ENCODE data around the gene KIFAP3.

Gene KIFAP3

DNA sequence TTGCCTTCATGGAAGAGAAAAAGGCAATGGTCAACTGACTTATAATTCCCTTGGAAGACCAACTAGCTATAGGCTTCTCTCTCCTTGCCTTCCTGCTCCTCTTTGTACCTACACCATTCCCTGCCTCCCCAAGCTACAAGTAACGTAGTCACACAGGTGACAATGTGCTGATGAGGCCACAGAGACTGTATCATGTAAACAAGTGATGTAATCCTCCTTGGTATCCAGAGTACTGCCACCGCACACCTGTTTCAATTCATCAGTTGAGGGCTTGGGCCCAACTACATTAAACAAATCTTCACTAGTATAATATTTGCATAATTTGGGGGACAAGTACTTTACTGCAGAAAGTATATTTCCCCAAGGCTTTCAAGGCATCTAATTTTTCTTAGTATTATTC is 104.4 kb downstream of the KIFAP3 start:
- no peak for DNase-seq

DNA sequence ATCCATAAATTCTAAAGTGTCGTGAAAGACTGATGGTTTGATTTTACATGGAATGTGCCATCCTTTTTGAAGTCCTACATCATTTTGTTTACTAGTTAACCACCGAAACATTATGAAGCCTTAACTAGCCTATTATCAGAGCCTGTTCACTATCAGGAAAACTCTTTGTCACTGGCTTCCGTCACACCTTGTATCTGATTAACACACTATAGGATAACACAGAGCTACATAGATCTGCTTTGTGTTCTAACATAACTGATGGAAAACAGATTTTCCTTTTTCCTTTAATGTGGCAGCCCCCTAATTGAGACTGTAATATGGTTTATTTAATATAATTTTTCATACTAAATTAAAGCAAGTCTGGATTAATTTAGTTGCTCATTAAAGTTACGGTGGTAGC is 106.3 kb downstream of the KIFAP3 start:
- no peak for DNase-seq

DNA sequence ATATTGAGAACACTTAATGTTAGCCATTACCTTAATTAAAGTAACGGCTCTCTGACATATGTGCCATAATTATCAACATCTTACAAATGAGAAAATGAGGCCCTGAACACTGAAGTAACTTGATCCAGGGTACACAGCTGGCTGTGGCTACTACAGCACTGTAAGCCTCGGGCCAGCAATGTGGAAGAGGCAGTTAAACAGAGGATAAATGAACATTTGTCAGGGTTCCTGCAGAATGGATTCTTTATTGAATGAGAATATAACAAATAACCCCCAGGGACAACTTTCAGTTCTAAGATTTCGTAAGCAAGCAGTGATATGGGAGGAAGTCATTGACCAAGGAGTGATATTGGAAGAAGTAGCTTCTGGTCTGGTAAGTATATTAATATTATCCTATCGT is 110.3 kb downstream of the KIFAP3 start:
- DNase-seq = no peak

DNA sequence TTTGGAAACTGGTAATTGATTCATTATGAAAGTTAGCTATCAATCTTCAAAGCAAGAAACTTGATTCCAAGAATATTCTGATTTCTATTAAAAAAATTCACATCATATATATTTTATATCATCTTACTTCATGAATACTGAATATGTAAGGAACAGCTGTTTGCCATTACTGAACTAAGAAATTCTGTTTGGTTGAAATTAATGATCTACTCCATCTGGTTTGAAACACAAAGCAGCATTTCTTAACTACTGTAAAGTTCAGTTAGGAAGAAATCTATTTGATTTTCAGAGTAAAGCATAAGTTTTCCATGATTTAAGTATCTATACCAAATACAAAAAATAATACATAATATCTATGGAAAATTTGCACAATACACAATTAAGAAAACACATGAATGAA is 114.8 kb downstream of the KIFAP3 start:
- DNase-seq = no peak

DNA sequence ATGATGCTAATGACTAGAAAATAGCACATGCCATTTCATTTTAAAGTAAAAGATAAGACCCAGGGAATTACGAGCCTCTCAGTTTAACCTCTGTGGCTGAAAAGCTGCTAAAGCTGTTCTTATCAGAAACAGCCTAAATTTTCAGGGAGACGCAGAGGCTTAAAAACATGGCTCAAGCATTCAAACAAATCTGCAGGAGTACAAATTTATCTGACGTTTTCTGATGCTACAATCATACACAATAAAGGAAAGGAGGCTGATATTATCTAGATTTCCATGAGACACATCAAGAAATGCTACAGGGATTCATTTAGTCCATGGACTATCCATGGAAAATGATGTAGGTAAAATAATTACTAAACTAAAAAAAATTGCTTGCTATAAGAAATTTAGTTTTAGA is 115.5 kb downstream of the KIFAP3 start:
- DNase-seq = no peak

DNA sequence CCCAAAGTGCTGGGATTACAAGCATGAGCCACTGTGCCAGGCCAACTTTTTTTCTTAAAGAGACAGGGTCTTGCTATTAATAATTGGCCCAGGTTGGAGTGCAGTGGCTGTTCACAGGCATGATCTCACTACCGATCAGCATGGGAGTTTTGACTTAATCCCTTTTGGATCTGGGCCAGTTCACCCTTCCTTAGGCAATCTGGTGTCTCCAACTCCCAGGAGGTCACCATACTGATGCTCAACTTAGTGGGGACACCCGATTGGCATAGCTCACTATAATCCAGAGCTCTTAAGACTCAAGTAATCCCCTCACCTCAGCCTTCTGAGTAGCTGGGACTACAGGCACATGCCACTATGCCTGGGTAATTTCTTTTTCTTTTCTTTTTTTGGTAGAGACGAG is 116.6 kb downstream of the KIFAP3 start:
- DNase-seq = no peak

DNA sequence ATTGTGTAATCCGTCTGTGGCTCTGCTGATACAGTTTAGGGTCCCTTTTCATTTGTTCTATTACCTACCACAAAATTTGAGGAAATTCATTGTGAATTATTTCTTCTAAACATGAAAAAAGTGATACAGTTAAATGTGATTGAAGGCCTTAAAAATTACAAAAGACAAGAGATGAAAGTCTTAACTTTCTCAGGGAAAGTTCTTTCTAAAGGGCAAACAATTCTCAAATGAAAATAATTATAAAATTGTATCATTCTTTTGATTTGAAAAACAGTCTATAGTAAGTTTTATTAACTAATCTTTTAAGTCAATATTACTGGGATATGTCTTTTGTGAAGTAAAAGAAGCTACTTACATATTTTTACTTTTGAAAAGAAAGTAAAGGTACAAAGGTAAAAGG is 123.4 kb downstream of the KIFAP3 start:
- DNase-seq = no peak

DNA sequence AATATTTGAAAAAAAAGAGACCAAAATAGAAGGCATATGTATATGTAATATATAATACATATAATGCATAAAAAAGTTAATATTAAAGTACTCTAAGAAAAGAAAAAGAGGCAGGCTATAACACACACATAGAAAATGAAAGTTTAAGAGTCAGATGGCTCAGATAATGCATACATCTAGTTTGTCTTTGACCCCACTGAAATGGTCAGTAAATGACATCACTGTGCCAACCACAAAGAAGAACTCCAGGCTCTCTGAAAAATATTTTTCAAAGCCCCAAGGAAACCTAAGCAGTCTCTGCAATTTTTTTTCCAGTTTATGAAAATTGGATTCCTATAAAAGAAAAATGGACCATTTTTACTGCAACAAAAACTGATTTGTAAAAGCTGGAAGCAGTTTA is 125.4 kb downstream of the KIFAP3 start:
- no peak for DNase-seq

DNA sequence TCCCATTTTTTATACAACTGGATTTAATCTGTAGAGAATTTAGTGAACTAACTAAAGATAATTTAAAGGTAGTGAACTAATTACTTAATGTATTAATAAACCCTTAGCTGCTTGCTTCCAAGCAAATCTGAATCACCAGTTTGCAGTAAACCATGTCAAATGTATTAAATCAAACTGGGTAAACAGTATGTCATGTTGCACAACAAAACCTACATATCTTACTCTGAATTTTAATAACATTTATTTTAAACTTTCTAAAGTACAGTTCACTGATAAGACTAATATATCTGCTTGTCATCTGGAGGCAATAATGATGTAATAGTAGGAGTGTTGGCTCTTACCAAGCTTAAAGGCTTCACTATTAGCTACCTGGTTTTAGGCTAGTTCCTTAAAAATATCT is 128.3 kb downstream of the KIFAP3 start:
- DNase-seq = no peak

DNA sequence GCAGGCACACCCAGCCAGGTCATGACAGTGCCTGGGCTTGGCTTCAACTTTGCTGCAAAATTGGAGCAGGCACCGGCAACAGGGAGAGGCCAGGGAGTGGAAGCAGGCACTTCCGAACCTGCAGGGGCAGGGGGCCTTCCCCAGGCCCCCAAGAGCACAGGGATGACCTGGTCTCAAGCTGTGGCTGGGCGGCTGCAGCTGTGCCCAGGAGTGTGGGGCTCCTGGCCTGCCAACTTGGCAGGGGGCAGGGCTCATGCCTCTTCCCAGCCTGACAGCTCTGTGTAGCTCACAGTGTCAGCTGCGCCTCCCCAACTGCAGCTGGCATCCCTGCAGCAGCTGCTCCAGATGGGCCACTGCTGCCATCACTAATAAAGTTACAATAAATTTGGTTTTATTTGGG is 129.3 kb downstream of the KIFAP3 start:
- no peak for DNase-seq

DNA sequence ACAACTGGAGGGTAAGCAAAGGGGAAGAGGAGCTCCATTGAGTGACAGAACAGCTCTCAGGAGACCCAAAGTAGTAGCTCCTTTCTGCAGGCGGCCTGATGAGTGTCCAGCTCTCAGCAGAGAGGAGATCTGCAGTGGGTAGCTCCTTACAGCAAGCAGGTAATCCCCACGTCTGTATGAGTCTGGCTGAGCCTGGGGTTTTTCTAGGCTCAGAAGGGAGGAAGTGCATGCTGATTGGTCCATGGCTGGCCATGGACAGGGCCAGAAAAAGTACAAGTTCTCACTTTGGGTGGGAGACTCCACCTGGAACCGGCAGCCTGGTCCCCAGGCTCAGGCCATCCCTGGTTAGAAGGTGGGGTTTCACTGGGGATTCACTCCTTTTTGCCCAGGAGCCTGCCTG is 129.9 kb downstream of the KIFAP3 start:
- no peak for DNase-seq

DNA sequence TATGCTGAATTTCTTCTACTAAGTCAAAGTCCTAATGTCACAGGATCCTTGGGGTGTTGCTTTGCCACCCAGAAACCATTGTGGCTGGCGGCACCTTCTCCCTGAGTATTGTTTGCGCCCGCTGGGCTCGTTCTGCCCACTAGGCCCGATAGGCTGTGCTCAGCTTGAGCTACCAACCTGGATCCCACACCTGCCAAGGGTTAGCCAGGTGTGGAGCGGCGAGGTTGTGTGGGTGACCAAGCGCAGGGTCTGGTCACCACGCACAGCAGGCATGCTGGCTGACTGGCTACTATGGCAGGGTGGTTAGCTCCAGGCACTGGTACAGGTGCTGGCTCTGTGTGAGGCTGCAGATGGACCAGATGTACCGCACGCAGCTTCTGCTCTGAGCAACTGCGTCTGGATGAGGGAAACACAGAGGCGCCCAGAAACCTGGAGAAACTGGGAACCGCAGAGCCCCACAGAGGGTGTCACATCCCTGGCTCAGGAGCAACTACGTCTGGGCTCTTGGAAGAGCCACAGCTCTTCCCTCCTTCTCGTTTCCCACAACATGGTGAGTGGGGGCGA is 130.4 kb downstream of the KIFAP3 start:
- no peak for DNase-seq

DNA sequence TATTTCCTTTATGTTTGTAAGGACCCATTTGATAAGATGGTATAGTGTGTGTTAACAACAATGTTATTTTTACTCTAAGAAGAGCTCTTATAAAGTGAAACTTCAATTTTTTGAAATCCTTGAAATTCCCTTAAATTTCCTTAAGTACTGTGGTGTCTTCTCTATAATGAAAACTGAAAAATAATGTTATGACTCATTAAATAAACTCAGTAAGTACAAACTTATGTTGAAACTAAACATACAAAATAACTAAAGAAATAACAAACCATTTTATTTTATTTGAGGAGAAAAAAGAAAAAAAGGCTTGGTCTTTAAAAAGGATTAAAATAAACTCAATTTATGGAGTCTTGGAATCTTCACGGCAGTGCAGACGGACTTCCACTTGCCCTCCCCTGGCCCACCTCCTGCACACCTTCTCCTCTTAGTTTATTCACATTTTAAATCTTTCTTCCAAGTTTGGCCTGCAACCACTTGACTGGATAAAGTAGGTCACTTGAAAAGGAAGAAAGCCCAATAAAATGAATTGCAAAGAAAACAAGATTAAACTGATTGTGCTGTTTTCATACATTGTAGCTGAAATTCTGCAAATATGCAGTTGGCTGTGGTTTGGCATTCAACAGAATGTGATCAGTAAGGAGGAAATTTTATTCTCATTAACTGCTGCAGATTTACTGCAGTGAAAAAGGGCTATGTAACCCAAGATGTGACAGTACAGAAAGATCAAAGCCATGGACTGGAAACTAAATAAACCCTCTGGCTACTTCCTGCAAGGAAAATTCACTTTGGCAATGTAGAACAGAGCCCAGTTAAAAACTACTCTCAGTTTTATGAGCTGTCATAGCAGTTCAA is 132.3 kb downstream of the KIFAP3 start:
- DNase-seq = no peak

DNA sequence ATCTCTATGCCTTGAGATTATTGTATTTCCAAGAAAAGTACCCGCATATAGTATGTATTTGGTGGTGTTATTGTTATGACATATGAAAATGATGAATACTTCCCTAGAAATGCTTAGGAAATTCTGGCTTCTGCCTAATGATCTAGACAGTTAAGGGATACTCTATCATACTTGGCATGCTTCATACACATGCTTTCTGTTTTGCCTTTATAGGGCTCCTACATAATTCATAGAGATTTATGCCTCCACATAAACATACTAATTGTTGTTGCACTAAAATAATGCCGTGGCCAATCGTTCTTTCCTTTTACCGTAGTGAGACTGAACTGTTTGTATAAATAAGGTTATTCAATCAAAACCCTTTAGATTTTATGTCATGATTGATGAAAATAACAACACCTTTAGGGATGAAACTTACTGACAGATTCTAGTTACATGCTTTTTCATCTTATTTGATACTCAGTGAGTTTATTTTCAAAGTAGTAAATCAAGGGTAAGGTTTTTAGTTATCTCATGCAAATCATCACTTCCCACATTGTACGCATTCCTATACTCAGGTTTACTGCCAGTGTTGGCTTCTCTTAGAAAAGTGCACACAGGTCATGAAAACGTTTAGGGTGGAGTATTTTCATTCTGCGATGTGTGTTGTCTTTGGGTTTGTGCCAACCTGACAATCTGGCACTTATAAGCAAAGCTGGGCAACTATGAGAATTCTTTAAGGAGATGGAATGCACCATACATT is 140.3 kb downstream of the KIFAP3 start:
- DNase-seq = no peak

DNA sequence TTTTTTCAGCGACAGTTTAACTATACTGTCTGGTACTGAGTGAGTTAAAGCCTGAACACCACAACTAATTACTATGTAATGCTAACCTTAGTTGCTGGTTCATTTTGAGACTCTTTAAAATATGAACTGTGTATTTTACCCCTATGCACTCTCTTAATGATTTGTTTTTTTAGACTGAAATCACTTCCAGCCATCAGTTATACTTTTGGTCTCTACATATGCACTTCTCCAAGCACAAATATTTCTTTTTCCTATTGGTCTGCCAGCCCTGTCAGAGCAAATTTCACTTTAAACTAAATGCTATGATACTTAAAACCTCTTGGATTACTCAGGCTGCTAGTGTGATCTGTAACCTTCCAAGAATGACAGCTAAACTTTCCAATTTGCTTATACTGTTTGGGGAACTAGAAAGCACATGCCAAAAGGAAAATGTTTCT is 142.7 kb downstream of the KIFAP3 start:
- no peak for DNase-seq

DNA sequence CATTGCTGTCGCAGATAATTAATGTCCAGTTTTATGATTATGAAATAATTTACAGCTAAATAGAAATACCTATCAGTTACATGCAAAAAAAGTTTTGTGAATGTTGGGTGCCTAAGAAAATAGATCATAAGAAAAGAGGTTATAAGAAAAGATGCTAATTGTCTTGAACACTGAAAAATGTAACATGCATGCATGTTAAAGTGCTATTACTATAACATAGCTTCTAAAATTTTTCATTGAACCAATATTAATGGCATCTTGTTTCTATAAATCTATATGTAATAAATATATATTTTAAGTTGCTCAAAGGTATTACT is 145.3 kb downstream of the KIFAP3 start:
- DNase-seq = no peak

DNA sequence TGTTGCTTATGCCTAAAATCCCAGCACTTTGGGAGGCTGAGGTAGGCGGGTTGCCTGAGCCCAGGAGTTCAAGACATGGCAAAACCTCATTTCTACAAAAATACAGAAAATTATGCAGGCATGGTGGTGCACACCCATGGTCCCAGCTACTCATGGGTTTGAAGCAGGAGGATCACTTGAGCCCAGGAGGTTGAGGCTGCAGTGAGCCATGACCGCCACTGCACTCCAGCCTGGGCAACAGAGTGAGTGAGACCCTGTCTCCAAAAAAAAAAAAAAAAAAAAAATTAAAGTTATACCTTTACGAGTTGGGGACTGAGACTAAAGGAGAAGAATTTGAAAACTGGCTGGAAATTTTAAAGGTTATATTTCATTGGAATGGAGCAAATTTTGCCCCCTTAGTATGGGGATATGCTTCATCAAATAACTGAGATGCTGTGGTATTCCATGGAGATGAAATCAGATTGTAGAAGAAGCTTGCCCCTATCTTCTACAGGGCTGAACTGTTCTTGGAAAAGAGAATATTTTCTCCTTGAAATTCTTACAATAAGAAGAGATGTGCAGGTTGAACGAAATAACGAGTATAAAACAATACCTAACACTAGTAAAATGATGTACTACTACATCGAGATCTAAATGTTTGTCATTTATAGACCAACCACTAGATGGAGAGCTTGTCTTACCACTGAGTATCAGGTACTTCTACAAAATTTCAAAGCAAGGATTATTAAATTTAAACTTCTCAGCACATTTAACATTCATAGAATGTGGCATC is 145.9 kb downstream of the KIFAP3 start:
- DNase-seq = no peak

DNA sequence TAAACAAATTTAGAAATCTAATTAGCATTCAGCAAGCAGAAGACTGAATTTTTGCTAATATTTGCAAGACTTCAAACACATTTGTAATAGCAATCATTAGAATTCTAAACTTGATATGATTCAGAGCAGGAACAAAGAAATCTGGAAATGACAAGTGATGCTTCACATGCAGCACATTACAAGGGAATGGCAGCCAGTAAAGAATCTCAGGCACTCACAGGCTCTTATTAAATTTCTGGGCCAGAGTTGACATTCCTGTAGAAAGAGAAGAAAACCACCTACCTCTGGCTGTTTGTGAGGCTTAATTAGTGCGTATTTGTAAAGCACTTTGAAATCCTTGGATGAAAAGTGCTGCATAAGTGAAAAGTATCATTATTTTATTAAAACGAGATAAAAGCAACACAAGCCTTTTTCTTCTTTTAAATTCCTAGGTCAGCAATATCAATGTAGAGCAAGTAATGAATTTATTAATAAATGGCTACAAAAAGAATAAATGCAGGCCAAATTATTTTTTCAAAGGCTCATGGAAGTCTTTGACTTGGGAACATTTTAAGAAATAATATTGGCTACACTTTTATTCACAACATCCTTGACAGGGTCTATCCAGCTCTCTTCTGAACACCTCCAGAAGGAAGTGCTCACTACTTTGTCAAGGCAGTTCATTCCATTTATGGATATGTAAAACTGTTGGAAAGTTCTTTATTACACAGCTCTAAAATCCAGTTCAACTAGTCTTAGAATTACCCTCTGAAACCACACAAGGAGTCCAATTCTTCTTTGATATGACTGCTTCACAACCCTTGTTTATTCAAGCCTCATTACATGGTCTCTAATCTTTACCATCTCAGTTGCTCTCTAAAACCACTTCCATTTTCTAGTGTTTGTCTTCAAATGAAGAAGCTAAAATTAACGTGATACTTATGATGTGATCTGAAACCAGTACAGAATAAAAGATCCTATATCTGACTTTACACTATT is 148.7 kb downstream of the KIFAP3 start:
- DNase-seq = no peak

DNA sequence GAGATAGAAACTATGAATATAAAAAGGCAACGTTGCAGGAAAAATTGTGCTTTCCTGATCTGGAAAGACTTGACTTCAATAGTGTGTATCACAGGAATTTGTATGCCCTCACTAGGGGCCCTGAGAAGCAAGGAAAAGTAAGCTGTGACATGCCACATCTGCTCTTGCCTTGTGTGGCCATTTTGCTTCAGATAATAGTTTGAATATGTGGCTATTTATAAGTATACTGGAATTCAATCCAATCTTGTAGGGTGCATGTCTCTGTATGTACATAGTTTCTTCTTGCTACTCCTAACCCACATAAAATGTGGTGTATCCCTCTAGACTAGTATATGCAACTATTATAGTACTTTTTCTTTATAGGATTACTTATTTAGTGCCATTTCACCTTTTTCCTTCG is 149.7 kb downstream of the KIFAP3 start:
- DNase-seq = no peak

DNA sequence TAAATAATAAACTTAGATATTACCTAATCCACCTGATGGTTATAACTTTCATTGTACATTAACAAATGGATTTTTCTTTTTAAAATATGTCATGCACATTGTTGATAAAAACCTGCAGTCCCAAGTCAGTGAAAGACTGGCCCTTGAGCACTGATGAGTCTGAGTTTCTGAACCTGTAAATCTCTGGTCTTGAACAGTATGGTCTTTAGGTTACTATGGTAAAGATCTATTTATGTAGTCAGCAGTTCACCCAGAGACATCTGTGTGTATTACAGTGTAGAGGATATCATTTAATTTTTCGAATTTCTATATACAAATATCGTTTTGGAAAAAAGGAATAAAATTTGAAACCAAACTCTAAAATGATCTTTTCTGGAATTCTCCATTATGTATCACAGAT is 150.4 kb downstream of the KIFAP3 start:
- no peak for DNase-seq

DNA sequence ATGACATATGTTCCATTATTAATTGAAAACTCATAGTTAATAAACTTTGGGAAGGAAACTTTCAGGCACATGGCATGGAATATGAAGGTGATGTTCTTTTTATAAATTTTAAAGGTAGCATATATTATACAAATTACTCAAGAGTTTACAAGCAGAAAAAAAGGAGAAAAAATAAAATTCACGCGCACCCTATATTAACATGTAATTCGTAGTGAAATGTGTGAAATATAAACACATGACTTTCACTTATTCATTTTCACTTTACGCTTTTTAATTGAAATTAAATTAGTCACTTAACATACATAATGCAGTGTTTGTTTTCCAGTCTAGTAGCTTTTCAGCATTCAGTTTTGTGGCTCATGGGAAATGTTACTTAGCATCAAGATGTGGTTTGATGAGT is 153.4 kb downstream of the KIFAP3 start:
- DNase-seq = no peak

DNA sequence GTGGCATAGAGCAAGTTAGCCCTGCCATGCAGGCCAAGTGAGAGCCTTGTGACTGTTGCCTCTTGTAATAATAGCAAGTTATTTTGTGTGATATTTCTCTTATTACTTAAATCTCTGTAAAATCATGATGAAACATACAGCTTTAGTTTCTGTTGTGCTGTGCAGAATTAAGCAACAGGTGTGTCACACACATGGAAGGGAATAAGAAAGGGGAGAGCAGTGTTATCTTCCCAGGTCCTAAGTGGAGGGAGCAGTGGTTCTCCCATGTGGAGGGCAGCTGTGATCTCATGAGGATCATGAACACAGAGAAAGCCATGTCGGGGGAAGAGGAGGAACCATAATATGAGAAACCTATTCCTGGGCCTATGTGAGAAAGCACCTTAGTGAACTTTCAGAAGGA is 155.6 kb downstream of the KIFAP3 start:
- no peak for DNase-seq

Measured in activated effector memory CD4-positive, alpha-beta T cell treated with anti-CD3 and anti-CD28 coated beads, Interleukin-2, amount 50 U/mL, for 16 hours (primary cell).